Ovary (tissue), 3 donors: ENCODE data around the gene SNCG.
"Not testable (repeated sequence)": the region's sequence is repeated elsewhere in the genome, so short reads cannot be mapped to it uniquely, and the experiment has no call there.

Experiments
- CTCF ChIP-seq, 3 donors: fragments of 450-650 bp in 2 of 3; fragments of 200-600 bp in 1 of 3; IDR thresholded peaks; one replicate each; pipeline versions ENCODE4 v1.5.1 to v1.8.0; 2016 to 2022; ENCODE audit warnings: antibody characterized with exemption in 3 of 3, mild to moderate bottlenecking in 1 of 3
- EP300 ChIP-seq: sonication (generic); formaldehyde crosslinking; IDR thresholded peaks from one replicate; pipeline ENCODE4 v1.6.1; 2017; ENCODE audit warnings: antibody characterized with exemption
- POLR2A ChIP-seq: fragments of 450-650 bp; IDR thresholded peaks from one replicate; pipeline ENCODE4 v1.6.1; 2017; ENCODE audit warnings: antibody characterized with exemption, mild to moderate bottlenecking, moderate library complexity
- donor health status: DM: no; HTN: no; CAD: no.

GRCh38 chr10:86991362-86991761 is 33.0 kb downstream of the SNCG start:
- not testable (repeated sequence) for TF ChIP-seq CTCF (IDR thresholded peaks at IDR 0.05); POLR2A; EP300
